Esophagus muscularis mucosa (tissue), 4 donors: ENCODE results near the gene CUX1. TPM values are rescaled to one million over a fixed set of nuclear protein-coding genes. Genes with fewer than 3 reads are reported as not detected.
"Not testable (repeated sequence)": the region's sequence is repeated elsewhere in the genome, so short reads cannot be mapped to it uniquely, and the experiment has no call there.

Experiments used
- DNase-seq: peaks from one replicate; pipeline ENCODE4 v3.0.0-alpha.2; 2017; ENCODE audit errors: extremely low spot score
- H3K27ac ChIP-seq, 4 donors: fragments of 200-600 bp; sonication (generic); replicated peaks in 1 of 4; 1 replicate in 3 of 4; 2 replicates in 1 of 4; pipeline ENCODE4 v1.5.1; 2016 to 2019; ENCODE audit warnings: mild to moderate bottlenecking in 1 of 4
- H3K27me3 ChIP-seq, 4 donors: fragments of 200-600 bp; sonication (generic); one replicate each; pipeline versions ENCODE4 v1.5.1 to v1.6.0; 2016 to 2019
- H3K36me3 ChIP-seq, 4 donors: fragments of 200-600 bp; sonication (generic); one replicate each; pipeline ENCODE4 v1.5.1; 2016 to 2019
- H3K4me1 ChIP-seq, 4 donors: fragments of 200-600 bp; sonication (generic); one replicate each; pipeline ENCODE4 v1.5.1; 2016 to 2019
- H3K4me3 ChIP-seq, 4 donors: fragments of 200-600 bp; sonication (generic); 1 replicate in 2 of 4; 2 replicates in 2 of 4; pipeline ENCODE4 v1.5.1; 2016 to 2019; ENCODE audit warnings: mild to moderate bottlenecking in 4 of 4, moderate library complexity in 1 of 4
- H3K9me3 ChIP-seq, 4 donors: fragments of 200-600 bp; sonication (generic); 1 replicate in 3 of 4; 2 replicates in 1 of 4; pipeline ENCODE4 v1.5.1; 2016 to 2019
- CTCF ChIP-seq, 3 experiments: fragments of 200-600 bp in 2 of 3; fragments of 450-650 bp in 1 of 3; sonication (generic) in 2 of 3; IDR thresholded peaks; one replicate each; pipeline ENCODE4 v1.5.1; 2017 to 2019; ENCODE audit warnings: antibody characterized with exemption in 3 of 3, mild to moderate bottlenecking in 2 of 3, moderate library complexity in 1 of 3
- EP300 ChIP-seq: sonication (generic); formaldehyde crosslinking; IDR thresholded peaks from one replicate; pipeline ENCODE4 v1.6.1; 2017; ENCODE audit warnings: antibody characterized with exemption
- POLR2A ChIP-seq: fragments of 450-650 bp; IDR thresholded peaks from one replicate; pipeline ENCODE4 v1.6.1; 2017; ENCODE audit warnings: antibody characterized with exemption, moderate library complexity, mild to moderate bottlenecking, low read depth
- POLR2AphosphoS5 ChIP-seq, 2 donors: sonication (generic); formaldehyde crosslinking; IDR thresholded peaks; one replicate each; pipeline ENCODE4 v1.6.1; 2017; ENCODE audit warnings: antibody characterized with exemption in 2 of 2
- WGBS: methylation state at CpG from one replicate; pipeline ENCODE4 v1.1.5; 2018; 5-methylcytosine and 5-hydroxymethylcytosine counted together
- intact Hi-C: fragments of 100-400 bp; cut with DNase I; formaldehyde crosslinking; loops from one replicate; pipeline ENCODE4 v1.15.1; 2023
- total RNA-seq, 4 donors: library from RNA; depleted of rRNA; stranded (reverse); fragments of >200 nt; gene quantifications; one replicate each; pipeline versions ENCODE4 v1.1.0 to v1.2.1, GENCODE V29; 2016

CUX1 gene
- total RNA-seq, 4 donors from 2014 or later: 61.5 to 136 (median 92.3) TPM

GRCh38 chr7:102300643-102301221 lies 483.3 kb downstream of the CUX1 start:
- H3K36me3 ChIP-seq: no peaks in the 10 kb centered on the region
- 52% methylated on average over 32 of the region's 84 CpGs for WGBS
- H3K27me3 ChIP-seq: peaks cover 0 to 33% (median 0%) of the 10 kb centered on the region in 4 donors
- no peaks in the 10 kb centered on the region for H3K9me3 ChIP-seq
- peak in 1 of 3 experiments; percentile 23 for TF ChIP-seq CTCF (IDR thresholded peaks at IDR 0.05)
- TF ChIP-seq EP300: no peak
- DNase-seq: no peak
- peak overlapping the region; percentile 7 to 20 (median 13) for H3K4me3 ChIP-seq
- H3K27ac ChIP-seq: no peak overlapping the region
- peaks cover 7 to 17% (median 12%) of the 10 kb centered on the region in 4 donors for H3K4me1 ChIP-seq
- intact Hi-C loops: no loop called here

- Histone ChIP-seq H3K27me3 (peaks cover 0 to 33% (median 0%) of the 10 kb centered on the region in 4 donors), H3K4me1 (peaks cover 7 to 17% (median 12%) of the 10 kb centered on the region in 4 donors)
- H3K27ac ChIP-seq, intact Hi-C loops, H3K36me3 ChIP-seq, H3K4me3 ChIP-seq, DNase-seq, H3K9me3 ChIP-seq: not testable (repeated sequence)
- WGBS: 94% methylated on average over 12 of the region's 14 CpGs
These were observed 483.9 kb downstream of the CUX1 start for GRCh38 chr7:102301367-102301766.

- H3K27me3 ChIP-seq: peaks cover 0 to 33% (median 0%) of the 10 kb centered on the region in 4 donors
- H3K4me1 ChIP-seq: peaks cover 9 to 23% (median 15%) of the 10 kb centered on the region in 4 donors
- H3K27ac ChIP-seq: no peak overlapping the region
- DNase-seq: no peak
- H3K4me3 ChIP-seq: no peak overlapping the region
- intact Hi-C loops: no loop called here
- H3K9me3 ChIP-seq: no peaks in the 10 kb centered on the region
- 93% methylated on average over 3 of the region's 6 CpGs for WGBS
- no peak for TF ChIP-seq POLR2AphosphoS5 (IDR thresholded peaks at IDR 0.05)
- TF ChIP-seq POLR2A: no peak
- TF ChIP-seq CTCF (IDR thresholded peaks at IDR 0.05): no peak
- no peak for TF ChIP-seq EP300
- H3K36me3 ChIP-seq: no peaks in the 10 kb centered on the region
These were observed 484.6 kb downstream of the CUX1 start for GRCh38 chr7:102302025-102302424.

- peaks cover 9 to 28% (median 19%) of the 10 kb centered on the region in 4 donors for H3K4me1 ChIP-seq
- H3K27me3 ChIP-seq: peaks cover 0 to 23% (median 0%) of the 10 kb centered on the region in 4 donors
- TF ChIP-seq EP300 (no peak), CTCF (IDR thresholded peaks at IDR 0.05) (no peak)
- no peaks in the 10 kb centered on the region for H3K9me3 ChIP-seq
- no peak for DNase-seq
- intact Hi-C loops: no loop called here
- WGBS: 93% methylated on average over 4 of the region's 13 CpGs
- H3K36me3 ChIP-seq: no peaks in the 10 kb centered on the region
- peak overlapping the region in 1 of 4 donors; percentile 19 for H3K27ac ChIP-seq
- no peak overlapping the region for H3K4me3 ChIP-seq
These were observed 486.4 kb downstream of the CUX1 start for GRCh38 chr7:102303669-102304422.

GRCh38 chr7:102304668-102305067 lies 487.2 kb downstream of the CUX1 start:
- Histone ChIP-seq H3K4me1 (peaks cover 9 to 28% (median 19%) of the 10 kb centered on the region in 4 donors), H3K9me3 (no peaks in the 10 kb centered on the region), H3K27me3 (peaks cover 0 to 15% (median 0%) of the 10 kb centered on the region in 4 donors), H3K4me3 (no peak overlapping the region), H3K36me3 (peaks cover 0 to 5% (median 0%) of the 10 kb centered on the region in 4 donors), H3K27ac (peak overlapping the region in 1 of 4 donors; percentile 44)
- intact Hi-C loops: no loop called here
- no peak for TF ChIP-seq CTCF (IDR thresholded peaks at IDR 0.05)
- TF ChIP-seq POLR2A: no peak
- no peak for DNase-seq
- 78% methylated on average over 5 of the region's 11 CpGs for WGBS
